Psoas muscle (tissue), 8 donors: ENCODE results near the gene CACNA1C. TPM values are rescaled to one million over a fixed set of nuclear protein-coding genes. Genes with fewer than 3 reads are reported as not detected.

Source experiments
- ATAC-seq, 4 donors: fragments of 200-7000 bp; cut with Tn5 transposase; one replicate each; pipeline ENCODE4 v1.9.1; 2020; ENCODE audit warnings: moderate library complexity in 3 of 4, mild to moderate bottlenecking in 2 of 4
- DNase-seq, 2 donors: peaks; one replicate each; pipeline ENCODE4 v3.0.0-alpha.2; 2020
- H3K27ac ChIP-seq: fragments of 200-600 bp; one replicate; pipeline ENCODE4 v1.8.0; 2022
- H3K27me3 ChIP-seq, 3 donors: fragments of 200-600 bp in 1 of 3; one replicate each; pipeline versions ENCODE4 v1.6.1 to v1.8.0; 2013 to 2022; ENCODE audit warnings: low read length in 2 of 3, mild to moderate bottlenecking in 2 of 3, moderate library complexity in 1 of 3; ENCODE audit not compliant: insufficient read depth in 3 of 3
- H3K36me3 ChIP-seq, 2 donors: fragments of 200-600 bp in 1 of 2; one replicate each; pipeline versions ENCODE4 v1.6.1 to v1.8.0; 2013 to 2022; ENCODE audit warnings: low read depth in 1 of 2, mild to moderate bottlenecking in 1 of 2, moderate library complexity in 1 of 2; ENCODE audit not compliant: insufficient read depth in 1 of 2
- H3K4me1 ChIP-seq: fragments of 200-600 bp; one replicate; pipeline ENCODE4 v1.8.0; 2022
- H3K4me3 ChIP-seq: fragments of 200-600 bp; one replicate; pipeline ENCODE4 v1.8.0; 2022; ENCODE audit warnings: mild to moderate bottlenecking
- H3K9me3 ChIP-seq: fragments of 200-600 bp; one replicate; pipeline ENCODE4 v1.8.0; 2022
- WGBS, 3 donors: extraction: QIAGEN DNeasy Blood & Tissue Kit; methylation state at CpG; one replicate each; pipeline versions ENCODE4 v1.1.6 to v1.1.7; 2013; 5-methylcytosine and 5-hydroxymethylcytosine counted together
- intact Hi-C, 2 donors: fragments of 100-400 bp; cut with DNase I; formaldehyde crosslinking; loops; one replicate each; pipeline versions ENCODE4 v1.11.0 to v1.14.2; 2022
- polyA plus RNA-seq, 3 donors: library from polyadenylated mRNA; stranded (reverse); fragments of 200-250 nt; gene quantifications; one replicate each; pipeline ENCODE4 v1.2.3, GENCODE V29; 2013
- total RNA-seq, 4 donors: library from RNA; stranded (reverse); fragmentation: NEBNext Ultra II Directional in 2 of 4; extraction: Animal tissue kit (Norgen Biotek cat#: 25700) in 2 of 4; gene quantifications; one replicate each; pipeline versions ENCODE4 v1.2.1 to v1.2.4, GENCODE V29; 2021 to 2023
- TF ChIP-seq, protein P1 (sequence below): fragments of 200-600 bp; IDR thresholded peaks from one replicate; pipeline ENCODE4 v1.8.0; 2022; ENCODE audit warnings: antibody characterized with exemption
- donor health status: healthy with polysubstance abuse.
- donor health status: DM: no; HTN: no; CAD: no; lungs with moderate emphysema.
- donor health status: Bipolar disorder and iron deficiency.
- donor health status: healthy.
- donor health status: DM: yes; HTN: yes; CAD: no.
- donor health status: DM: no; HTN: no; CAD: no.
- donor health status: DM: no; HTN: no; CAD: no.
- donor health status: DM: yes; HTN: yes; CAD: no.

The CACNA1C gene
- total and polyA plus RNA-seq, 7 donors = 0.26 to 2.9 (median 0.95) TPM

DNA sequence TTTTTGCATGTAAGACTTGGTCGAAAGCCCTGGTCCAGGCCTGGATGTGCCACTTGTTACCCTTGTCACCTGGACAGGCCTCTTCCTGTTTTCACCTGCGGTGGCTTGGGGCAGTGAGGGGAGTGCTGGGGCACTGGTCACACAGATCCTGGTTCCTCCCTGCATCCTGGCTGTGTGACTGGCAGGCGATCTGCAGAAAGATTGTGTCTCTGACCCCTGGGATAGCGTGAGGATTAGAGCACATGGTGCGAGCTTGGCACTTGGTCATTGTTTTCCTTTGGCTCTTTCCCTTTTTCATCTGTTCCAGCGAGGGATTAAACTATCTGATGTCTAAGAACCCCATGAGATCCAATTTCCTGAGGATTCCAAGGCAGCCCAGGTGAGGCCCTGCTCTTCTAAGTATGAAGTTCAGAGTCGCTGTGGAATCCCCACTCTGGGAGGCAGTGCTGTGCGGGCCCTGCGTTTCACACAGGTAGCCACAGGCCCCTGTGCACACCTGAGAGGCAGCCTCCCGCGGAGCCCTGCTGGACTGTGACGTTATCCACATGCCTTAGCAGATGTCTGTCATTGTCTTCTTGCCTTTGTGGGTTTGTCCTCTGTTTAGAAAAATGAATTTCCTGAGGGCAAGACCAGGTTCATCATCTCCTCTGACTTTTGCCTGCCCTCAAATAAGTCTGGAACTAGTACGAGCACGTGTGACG, 288.4 kb downstream of the CACNA1C start:
- TF ChIP-seq, protein P1, sequence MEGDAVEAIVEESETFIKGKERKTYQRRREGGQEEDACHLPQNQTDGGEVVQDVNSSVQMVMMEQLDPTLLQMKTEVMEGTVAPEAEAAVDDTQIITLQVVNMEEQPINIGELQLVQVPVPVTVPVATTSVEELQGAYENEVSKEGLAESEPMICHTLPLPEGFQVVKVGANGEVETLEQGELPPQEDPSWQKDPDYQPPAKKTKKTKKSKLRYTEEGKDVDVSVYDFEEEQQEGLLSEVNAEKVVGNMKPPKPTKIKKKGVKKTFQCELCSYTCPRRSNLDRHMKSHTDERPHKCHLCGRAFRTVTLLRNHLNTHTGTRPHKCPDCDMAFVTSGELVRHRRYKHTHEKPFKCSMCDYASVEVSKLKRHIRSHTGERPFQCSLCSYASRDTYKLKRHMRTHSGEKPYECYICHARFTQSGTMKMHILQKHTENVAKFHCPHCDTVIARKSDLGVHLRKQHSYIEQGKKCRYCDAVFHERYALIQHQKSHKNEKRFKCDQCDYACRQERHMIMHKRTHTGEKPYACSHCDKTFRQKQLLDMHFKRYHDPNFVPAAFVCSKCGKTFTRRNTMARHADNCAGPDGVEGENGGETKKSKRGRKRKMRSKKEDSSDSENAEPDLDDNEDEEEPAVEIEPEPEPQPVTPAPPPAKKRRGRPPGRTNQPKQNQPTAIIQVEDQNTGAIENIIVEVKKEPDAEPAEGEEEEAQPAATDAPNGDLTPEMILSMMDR = no peak
- peak overlapping the region; percentile 62 for H3K27ac ChIP-seq
- DNase-seq = no peak
- peak; percentile 19 to 49 (median 34) for ATAC-seq
- WGBS, 3 donors = 51 to 69% (median 63%) methylated on average over 15 of the region's 15 CpGs
- H3K27me3 ChIP-seq = no peaks in the 10 kb centered on the region
- H3K4me3 ChIP-seq = no peak overlapping the region
- H3K4me1 ChIP-seq = peaks cover 44% of the 10 kb centered on the region
- intact Hi-C loops = no loop called here
- H3K36me3 ChIP-seq = no peaks in the 10 kb centered on the region
- no peaks in the 10 kb centered on the region for H3K9me3 ChIP-seq

DNA sequence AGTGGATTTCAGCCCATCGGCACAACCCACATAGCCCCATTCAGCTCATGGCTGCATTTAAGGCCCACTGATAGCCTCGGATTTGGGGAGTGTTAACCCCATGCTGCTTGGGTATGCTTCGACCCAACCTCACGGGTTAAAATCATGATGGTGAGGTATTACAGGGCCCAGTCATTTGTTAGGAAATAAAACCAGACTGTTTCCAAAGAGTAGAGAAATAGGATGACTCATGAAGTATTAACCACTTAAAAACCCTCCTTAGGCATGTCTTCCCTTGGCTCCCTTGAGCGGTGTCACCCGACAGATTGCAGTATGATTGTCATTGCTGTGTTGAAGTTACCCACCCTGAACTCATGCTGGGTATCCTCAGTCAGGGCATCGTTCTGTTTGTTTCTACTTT, 289.1 kb downstream of the CACNA1C start:
- Histone ChIP-seq H3K27ac (peak overlapping the region; percentile 62), H3K4me3 (no peak overlapping the region), H3K4me1 (peaks cover 39% of the 10 kb centered on the region), H3K27me3 (no peaks in the 10 kb centered on the region), H3K9me3 (no peaks in the 10 kb centered on the region), H3K36me3 (no peaks in the 10 kb centered on the region)
- WGBS, 3 donors = 74 to 90% (median 80%) methylated on average over 7 of the region's 7 CpGs
- ATAC-seq (peak; percentile 73 to 87 (median 82)), DNase-seq (no peak)
- intact Hi-C loops = no loop called here
- TF ChIP-seq, protein P1 = no peak

DNA sequence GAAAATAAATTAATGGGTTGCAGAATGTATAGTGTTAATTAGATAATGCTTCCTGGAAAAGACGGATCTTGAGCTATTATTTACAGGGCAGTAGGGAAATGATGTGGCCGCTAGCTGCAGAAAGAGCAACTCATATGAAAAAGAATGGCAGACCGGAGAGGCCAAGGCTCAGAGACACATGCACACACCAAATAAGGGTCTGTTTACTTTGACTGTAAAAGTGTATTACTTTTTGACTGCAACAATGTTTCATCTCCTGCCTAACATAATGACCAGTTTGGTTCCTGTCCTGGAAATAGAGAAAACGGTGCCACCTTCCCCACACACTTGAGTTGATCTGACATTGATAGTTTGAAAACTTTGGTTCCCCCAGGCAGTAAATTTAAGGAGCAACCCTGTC, 290.9 kb downstream of the CACNA1C start:
- no peak for DNase-seq
- Histone ChIP-seq H3K9me3 (no peaks in the 10 kb centered on the region), H3K27ac (no peak overlapping the region), H3K4me1 (peaks cover 35% of the 10 kb centered on the region), H3K4me3 (no peak overlapping the region), H3K36me3 (no peaks in the 10 kb centered on the region), H3K27me3 (no peaks in the 10 kb centered on the region)
- ATAC-seq = no peak
- intact Hi-C loops = no loop called here
- TF ChIP-seq, protein P1 = no peak
- 61 to 69% (median 63%) methylated on average over 4 of the region's 4 CpGs for WGBS, 3 donors

DNA sequence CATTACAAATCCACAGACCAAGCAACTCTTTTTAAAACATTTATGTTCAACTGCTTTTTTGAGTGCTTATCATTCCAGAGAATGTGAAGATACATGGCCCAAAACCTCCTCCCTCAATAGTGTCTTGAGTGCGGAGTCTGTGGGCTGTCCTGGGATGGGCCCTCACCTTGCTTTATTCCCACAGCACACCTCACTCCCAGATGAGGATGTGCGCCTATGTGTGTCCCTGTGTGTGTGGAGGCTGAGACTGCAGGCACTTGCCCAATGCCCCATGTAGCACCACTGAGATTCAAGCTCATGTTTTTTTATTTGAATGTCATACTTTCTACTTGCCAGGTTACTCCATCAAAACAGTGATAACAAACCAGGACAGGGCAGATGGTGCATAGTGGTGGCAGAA, 291.7 kb downstream of the CACNA1C start:
- Histone ChIP-seq H3K27me3 (no peaks in the 10 kb centered on the region), H3K4me1 (peaks cover 30% of the 10 kb centered on the region)

More for the DNA sequence above, 291.7 kb downstream of the CACNA1C start:
- H3K4me3 ChIP-seq = no peak overlapping the region
- no peaks in the 10 kb centered on the region for H3K9me3 ChIP-seq
- ATAC-seq (no peak), DNase-seq (no peak)
- TF ChIP-seq, protein P1 = no peak
- no peaks in the 10 kb centered on the region for H3K36me3 ChIP-seq
- H3K27ac ChIP-seq = no peak overlapping the region
- WGBS, 3 donors = 89 to 95% (median 94%) methylated on average over 2 of the region's 2 CpGs
- intact Hi-C loops = no loop called here
